Astrocyte of the spinal cord (primary cell): ENCODE results near the gene MIEF2.

ENCODE experiments used
- DNase-seq: peaks from one replicate; pipeline ENCODE4 v3.0.0; 2011; ENCODE audit warnings: low read depth, low spot score
- H3K4me3 ChIP-seq: 2 replicates; pipeline ENCODE4 v1.5.1; 2011; ENCODE audit warnings: low read depth, mild to moderate bottlenecking, low read length, moderate library complexity
- in situ Hi-C: cut with HindIII; loops from 2 replicates; pipeline ENCODE4 v1.10.0; 2017; ENCODE audit warnings: low sequenced_read_pairs
- TF ChIP-seq, protein P1 (sequence below): IDR thresholded peaks from 2 replicates; pipeline ENCODE4 v1.5.1; 2012; ENCODE audit warnings: low read depth, mild to moderate bottlenecking, low read length, inconsistent platforms

The MIEF2 gene

DNA sequence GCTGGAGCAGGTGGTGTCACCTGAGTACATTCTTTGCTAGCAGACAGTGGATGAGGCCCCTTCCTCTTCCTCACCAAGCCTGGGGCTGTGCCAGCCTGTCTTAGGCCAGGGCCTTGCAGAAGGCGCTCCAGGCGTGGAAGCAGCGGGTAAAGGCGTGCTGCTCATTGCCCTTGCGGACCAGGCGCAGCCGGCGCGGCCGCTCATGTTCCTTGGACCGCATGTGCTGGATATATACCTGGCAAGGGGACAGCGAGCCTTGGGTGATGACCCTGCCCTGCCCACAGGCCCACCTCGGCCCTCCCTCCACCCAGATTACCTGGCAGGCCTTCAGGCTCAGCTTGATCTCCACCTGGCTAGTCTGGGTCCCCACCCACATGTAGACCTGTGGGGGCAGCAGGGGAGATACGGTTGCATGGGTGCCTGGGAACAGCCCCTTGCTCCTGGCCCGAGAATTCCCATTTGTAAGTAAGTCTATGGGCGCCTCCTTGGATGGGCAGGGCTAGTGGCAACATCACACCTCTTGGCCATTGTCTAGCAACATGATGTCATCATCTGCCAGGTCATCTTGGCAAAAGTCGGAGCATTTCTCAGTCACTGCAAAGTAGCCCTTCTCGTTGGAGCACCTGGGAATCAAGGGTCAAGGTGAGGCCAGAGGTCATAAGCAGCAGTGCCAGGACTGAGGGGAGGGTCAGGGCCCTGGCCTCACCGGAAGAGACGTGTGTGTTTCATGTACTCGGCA, 15.3 kb upstream of the MIEF2 start:
- no peak overlapping the region for H3K4me3 ChIP-seq

DNA sequence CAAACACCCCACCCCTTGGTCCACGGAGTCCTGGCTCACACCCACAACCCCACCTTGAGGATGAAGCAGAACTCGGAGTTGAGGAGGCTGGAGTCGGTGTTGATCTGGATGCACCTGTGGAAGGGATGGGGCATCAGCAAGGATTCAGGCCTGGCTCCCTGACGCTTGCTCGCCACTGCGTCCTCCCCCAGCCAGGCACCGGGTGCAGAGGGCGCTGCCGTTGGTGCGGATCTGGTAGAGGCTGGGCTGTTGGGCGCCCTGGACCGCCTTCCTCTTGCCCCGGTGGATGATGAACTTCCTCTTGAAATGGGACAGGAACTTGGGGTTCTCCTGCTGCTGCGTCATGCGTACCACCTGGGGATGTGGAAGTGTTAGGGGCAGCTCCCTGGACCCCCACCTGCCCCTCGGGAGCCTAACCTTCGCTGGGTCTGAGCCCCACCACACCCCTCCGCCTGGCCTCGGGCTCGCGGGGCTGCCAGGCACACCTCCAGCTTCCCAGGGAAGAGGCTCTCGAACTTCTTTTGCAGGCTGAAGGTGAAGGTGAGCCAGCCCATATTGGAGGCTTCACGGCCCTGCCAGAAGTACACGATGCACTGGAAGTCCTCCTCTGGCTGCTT, 14.2 kb upstream of the MIEF2 start:
- no peak overlapping the region for H3K4me3 ChIP-seq
- TF ChIP-seq, protein P1, sequence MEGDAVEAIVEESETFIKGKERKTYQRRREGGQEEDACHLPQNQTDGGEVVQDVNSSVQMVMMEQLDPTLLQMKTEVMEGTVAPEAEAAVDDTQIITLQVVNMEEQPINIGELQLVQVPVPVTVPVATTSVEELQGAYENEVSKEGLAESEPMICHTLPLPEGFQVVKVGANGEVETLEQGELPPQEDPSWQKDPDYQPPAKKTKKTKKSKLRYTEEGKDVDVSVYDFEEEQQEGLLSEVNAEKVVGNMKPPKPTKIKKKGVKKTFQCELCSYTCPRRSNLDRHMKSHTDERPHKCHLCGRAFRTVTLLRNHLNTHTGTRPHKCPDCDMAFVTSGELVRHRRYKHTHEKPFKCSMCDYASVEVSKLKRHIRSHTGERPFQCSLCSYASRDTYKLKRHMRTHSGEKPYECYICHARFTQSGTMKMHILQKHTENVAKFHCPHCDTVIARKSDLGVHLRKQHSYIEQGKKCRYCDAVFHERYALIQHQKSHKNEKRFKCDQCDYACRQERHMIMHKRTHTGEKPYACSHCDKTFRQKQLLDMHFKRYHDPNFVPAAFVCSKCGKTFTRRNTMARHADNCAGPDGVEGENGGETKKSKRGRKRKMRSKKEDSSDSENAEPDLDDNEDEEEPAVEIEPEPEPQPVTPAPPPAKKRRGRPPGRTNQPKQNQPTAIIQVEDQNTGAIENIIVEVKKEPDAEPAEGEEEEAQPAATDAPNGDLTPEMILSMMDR: no peak
- DNase-seq: no peak
- in situ Hi-C loops: no loop called here

More for the DNA sequence above, 15.3 kb upstream of the MIEF2 start:
- DNase-seq: no peak
- in situ Hi-C loops: no loop called here
- TF ChIP-seq, protein P1: no peak

DNA sequence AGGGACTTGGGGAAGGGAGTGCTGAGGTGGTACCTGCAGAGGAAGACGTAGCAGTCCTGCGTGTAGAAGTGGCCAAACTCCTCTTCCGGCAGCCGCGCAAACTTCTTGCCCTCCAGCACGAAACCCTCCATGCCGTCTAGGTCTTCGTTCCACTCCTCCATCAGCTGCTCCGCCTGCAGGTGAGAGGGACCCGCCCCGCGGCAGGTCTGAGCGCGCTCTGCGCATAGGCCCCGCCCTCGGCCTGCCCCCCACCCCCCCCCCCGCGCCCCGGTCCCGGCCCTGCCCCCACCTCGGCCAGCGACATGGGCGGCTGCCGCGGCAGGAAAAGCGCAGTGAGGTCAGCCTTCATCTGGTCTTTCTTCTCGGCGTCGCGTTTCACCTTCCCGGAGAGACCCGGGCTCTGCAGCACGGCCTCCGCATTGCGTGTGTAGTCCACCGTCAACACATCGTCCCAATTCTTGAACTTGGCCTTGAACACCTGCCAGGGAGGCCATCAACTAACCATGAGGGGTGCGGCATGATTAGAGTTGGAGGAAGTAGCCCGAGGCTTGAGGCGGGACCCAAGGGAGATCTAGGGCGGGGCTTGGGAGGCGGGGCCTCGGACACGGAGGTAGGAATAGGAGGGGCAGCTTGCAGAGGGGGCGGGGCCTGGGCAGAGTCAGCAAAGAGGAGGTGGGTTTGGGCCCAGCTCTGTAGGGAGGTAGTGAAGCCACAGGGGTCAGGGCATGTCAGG, 13.4 kb upstream of the MIEF2 start:
- H3K4me3 ChIP-seq: no peak overlapping the region
- TF ChIP-seq, protein P1: no peak
- in situ Hi-C loops: no loop called here
- no peak for DNase-seq

DNA sequence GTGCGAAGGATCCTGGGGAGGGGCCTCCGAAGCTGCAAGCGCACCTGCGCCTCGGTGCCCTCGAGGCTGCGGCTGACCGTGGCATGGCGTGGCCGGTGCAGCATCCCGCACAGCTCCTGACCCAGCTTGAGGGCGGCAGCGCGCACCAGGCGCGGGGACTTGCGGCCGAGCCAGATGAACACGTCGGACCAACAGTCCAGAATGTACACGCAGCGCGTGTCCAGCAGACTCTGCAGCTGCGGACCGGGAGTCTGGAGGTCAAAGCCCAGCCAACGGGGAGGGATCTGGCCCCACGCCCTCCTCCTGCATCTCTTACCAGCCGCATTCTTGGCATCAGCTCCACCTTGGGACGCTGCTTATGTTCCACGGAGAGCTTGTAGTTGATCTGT, 12.9 kb upstream of the MIEF2 start:
- DNase-seq: no peak
- no peak overlapping the region for H3K4me3 ChIP-seq
- in situ Hi-C loops: no loop called here
- TF ChIP-seq, protein P1: no peak

DNA sequence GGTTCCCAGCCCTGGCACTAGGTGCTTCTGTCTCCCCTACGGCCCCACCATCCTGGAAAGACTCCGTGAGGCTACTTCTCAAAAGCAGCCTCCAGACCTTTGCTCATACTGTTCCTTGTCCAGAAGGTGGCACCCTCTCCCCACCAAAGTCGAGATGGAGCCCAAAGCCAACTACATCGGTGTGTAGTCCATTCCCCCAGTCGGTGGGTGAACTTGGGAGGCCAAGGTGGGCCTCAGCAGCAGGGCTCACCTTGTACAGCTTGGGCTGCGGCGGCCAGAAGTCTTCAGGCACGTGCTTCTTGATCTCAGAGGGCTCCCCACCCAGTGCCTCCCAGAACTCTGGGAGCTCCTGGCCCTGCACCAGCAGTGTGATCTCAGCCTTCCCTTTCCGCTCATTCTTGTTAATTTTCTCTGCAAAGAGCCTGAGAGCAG, 12.1 kb upstream of the MIEF2 start:
- in situ Hi-C loops: no loop called here
- no peak overlapping the region for H3K4me3 ChIP-seq
- DNase-seq: peak; percentile 66
- TF ChIP-seq, protein P1: peak; percentile 75

DNA sequence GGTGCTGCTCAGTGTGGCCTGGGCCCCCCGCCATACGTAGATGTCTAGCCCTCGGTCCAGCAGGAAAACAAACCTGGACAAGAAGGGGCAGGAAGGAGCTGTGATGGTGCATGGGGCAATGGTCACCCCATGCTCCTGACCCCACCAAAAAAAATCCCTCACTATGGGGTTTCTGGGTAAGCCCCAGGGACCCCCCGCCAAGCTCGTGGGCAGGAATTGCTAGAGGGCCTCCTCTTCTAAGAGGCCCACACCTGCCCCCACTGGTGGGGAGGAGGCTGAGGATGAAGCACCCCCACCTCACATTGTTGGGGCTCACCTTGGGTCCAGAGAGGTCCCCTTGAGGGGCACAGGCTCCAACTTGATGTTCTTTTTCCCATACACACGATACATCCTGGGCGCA, 11.7 kb upstream of the MIEF2 start:
- H3K4me3 ChIP-seq: no peak overlapping the region
- in situ Hi-C loops: no loop called here
- TF ChIP-seq, protein P1: no peak
- no peak for DNase-seq
